ENCODE results near the gene FGFR1OP2.
A peak's percentile ranks its signal among the peaks of the same experiment; 100 is the strongest.

Gene FGFR1OP2

DNA sequence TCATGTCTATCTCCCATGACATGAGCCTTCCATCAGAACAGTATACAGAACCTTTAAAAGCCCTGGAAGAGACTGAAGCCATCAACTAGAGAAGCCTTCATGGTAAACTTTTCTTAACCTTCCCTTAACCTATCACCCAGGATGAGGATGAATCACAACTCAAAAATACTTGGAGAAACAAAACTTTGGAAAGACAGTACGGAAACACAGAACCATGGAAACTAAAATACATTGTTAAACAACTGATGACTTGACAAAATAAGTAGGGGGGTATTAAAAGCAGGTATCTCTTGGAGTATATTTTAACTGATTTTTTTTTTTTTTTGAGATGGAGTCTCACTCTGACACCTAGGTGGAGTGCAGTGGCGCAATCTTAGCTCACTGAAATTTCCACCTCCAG is 67.2 kb downstream of the FGFR1OP2 start:
- DNase-seq: no peak

DNA sequence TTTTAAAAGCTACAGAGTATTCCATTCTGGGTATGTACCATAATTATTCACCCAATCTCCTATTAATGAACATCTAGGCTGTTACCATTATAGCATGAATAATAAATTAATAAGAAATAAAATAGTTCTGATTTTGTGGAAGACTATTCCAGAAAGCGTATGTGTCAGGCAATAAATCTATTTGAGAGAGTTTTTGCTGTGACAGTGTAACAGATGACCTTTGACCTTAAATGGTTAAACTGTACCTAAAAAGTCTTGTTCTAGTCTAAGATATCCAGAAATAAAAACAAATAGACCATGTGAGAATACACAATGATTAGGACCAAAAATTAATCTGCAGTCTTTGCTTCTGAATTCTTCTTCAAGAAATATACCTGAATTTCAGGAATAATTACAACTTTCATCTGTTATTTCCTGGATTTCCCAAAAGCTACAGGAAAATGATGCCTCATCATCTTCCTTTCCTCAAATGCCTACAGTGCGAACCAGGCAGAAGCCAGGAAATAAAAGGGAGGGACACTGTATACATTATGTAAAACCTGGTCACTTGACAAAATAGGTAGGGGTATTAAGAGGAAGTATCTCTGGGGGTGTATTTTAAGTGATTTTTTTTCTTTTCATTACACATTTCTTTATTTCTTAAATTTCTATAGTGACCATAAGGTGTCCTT is 68.7 kb downstream of the FGFR1OP2 start:
- no peak for DNase-seq

DNA sequence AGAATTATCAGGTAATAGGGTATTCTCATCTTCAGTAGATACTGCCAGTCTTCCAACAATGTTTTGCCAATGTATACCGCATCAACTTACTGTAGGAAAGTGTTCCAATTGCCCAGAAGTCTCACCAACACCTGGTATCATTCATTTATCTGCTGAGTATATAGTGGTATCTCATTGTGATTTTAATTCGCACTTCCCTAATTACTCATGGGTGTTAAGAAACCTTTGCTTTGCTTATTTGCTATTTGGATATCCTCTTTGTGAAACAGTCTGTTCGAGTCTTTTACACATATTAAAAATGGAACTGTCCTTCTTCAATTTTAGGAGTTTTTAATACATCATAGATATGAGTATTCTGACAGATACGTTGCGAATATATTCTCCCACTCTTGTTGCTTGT is 69.8 kb downstream of the FGFR1OP2 start:
- no peak for DNase-seq

DNA sequence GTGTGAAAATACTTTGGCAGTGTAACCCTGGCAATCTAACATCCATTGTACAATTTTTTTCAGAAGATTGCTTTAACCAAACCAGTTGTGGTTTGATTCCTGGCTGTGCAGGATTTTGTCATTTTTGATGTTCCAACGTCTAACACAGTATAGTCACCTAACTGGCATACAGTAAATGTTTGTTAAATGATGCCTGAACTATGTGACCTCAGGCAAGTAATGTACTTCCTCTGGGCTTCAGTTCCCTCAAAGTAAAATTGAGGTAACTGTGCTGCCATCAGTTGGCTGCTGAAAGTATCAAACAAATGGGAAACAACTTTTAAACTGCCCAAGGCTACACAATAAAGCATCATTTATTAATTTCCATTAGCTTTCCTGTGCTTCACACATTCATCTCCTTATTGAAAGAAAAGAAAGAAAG is 71.6 kb downstream of the FGFR1OP2 start:
- DNase-seq: no peak

DNA sequence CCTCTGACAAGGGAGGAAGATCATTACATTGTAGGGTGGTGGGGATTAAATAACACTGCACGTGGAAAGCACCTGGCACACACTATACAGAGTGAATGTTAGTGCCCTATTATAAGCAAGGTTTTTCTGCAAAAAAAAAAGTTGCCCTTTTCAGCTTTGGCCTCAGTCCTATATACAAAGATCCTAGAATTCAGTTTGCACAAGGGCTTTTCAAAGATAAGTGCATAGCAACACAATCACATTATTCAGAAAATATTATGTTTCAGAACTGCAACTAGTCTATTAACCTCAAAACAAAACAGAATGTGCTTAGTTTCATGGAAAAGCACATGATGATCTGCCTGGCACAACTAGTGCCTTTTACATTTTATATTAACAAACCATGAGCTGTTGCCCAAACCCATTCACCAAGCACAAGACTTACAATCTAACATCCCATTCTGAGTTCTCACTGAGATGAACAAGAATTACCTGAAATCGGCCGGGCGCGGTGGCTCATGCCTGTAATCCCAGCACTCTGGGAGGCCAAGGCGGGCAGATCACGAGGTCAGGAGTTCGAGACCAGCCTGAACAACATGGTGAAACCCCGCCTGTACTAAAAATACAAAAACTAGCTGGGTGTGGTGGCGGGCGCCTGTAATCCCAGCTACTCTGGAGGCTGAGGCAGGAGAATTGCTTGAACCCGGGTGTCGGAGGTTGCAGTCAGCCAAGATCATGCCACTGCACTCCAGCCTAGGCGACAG is 74.1 kb downstream of the FGFR1OP2 start:
- no peak for DNase-seq

DNA sequence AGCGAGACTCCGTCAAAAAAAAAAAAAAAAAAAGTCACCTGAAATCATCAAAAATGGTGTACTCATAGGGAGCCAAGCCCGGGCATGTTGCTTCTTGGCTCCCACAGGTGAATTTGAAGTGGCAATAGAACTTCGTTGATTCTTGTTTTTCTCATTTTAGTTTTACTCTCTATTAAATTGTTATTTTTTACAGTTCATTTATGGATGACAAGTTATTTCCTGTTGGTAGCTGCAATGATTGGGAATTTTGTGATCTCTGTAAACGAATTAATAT is 74.6 kb downstream of the FGFR1OP2 start:
- no peak for DNase-seq

DNA sequence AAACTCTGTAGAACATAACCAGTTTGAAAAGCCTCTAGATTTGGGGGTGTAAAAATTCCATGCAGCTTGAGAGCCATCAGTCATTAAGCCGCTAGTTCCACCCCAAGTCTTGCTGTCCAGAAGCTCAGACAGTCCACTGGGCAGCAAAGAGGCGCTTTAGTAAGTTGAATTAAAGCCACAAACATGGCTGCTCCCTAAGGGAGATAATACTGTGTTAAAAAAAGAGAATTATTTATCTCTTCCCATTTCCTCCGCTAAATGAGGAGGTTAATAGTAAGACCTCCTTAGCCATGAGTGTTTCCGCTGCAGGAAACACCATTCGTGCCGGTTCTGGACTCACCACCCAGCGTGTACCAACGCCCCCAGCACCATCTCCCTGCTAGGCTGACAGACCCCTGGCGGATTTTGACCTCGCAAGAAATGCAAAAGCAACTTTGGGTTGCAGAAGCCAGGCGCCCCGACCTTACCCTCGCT is 75.4 kb downstream of the FGFR1OP2 start:
- DNase-seq: no peak

DNA sequence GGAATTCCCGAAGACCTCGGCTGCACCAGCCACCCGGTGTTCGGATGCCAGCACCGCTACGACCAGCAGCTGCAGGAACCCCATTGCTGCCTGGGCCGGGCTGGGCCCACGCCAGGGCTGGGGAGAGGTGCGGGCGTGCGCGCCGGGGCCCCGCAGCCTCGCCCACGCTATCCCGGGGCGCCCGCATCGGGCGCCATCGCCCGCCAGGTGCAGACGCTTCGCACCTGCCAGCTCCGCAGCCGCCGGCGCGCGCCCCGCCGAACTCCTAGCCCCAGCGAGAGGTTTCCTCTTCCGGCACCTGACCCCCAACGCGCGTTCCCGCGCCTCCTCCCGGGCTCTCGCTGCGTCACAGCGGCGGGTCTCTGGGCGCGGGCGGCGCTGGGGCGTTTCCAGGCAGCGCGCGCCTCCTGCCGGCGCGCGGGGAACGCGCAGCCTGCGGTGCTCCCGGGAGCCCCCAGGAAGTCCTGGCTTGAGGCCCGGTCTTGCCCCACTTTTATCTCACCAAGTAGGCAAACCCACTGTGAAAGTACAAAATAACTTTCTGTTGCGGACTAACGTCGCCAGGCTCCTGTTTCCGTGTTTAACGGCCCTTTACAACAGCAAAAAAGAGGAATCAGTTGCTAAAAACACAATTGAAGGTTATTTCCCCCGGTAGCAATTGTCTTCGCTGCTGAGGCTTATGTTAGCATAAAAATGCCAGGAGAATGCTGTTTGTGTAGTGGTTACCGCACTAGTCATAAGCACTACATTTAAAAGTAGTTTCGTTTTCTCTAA is 76.0 kb downstream of the FGFR1OP2 start, which contains the start of gene TM7SF3:
TM7SF3 (minus strand) TSS at position 300 of the 774 bp plus-strand sequence; CDS start at position 84, 216 bp downstream.
- DNase-seq: peak; percentile 94

DNA sequence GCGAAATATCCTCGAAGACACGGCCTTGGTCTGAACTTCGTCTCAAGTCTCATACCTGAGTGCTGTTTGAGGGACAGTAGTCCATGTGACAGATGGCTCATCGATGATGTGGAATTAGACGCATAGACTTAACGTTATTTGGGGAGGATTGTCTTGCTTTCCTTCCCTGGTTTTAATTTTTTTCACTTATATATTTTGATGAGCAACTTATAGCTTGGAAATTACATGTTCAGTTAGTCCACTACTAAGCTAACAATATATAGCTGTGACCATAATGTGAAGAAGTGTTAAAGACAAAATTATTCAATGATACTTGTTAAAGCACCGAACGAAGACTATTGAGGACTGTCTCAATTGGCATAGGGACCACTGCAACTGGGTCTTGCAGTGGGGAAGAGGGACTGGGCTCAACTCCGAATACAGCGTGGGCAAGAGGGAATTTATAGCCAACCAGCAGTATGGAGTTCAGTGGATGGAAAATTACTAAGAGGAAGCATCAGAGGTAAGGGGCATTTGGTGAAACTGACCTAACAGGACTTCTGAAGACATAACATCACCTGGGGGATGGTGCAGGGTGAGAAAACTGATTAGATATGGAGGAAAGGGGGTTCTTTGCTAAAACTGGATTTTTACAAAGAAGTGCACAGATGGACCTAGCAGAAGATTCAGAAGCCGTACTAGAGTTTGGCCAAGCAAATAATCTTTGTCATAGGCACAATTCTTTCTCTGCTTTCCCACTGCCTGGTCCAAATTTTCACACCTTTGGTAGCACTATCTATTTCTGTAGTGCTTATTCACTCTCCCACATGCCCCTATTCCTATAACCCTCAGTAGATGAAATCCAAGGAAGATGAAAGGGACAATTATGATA is 76.8 kb downstream of the FGFR1OP2 start:
- DNase-seq: no peak

DNA sequence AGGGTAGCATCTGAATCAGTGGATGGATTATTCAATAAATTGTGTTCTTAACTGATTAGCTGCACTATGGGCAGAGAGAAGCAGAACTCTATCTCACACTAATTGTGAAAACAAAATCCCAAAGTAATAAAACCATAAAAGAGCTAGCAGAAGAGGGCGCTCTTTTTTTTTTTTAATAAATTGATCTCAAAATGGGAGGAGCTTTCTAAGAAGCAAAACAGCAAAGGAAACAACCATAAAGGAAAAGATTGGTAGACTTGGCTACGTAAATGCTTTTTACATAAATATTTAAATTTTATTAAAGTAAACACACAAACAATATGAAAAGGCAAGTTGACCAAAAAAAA is 77.4 kb downstream of the FGFR1OP2 start:
- no peak for DNase-seq
